Activated naive CD8-positive, alpha-beta T cell (primary cell): ENCODE measurements around the gene CCNT2.
"Not testable (repeated sequence)": the region's sequence is repeated elsewhere in the genome, so short reads cannot be mapped to it uniquely, and the experiment has no call there.

ENCODE experiments used
- H3K27ac Mint-ChIP-seq: one replicate; pipeline ENCODE4 v1.8.0; 2021; ENCODE audit warnings: mixed read lengths
- H3K27me3 Mint-ChIP-seq: one replicate; pipeline ENCODE4 v1.8.0; 2021; ENCODE audit warnings: mixed read lengths
- H3K36me3 Mint-ChIP-seq: one replicate; pipeline ENCODE4 v1.8.0; 2021; ENCODE audit warnings: mixed read lengths
- H3K4me1 Mint-ChIP-seq: one replicate; pipeline ENCODE4 v1.8.0; 2021; ENCODE audit warnings: low read depth, mixed read lengths
- H3K4me3 Mint-ChIP-seq: one replicate; pipeline ENCODE4 v1.8.0; 2021; ENCODE audit warnings: mild to moderate bottlenecking, mixed read lengths
- H3K9me3 Mint-ChIP-seq: one replicate; pipeline ENCODE4 v1.8.0; 2021; ENCODE audit warnings: low read depth, mixed read lengths

CCNT2 gene

GRCh38 chr2:134907441-134908116 lies 11.0 kb upstream of the CCNT2 start:
- H3K4me1 Mint-ChIP-seq, H3K4me3 Mint-ChIP-seq, H3K27ac Mint-ChIP-seq, H3K27me3 Mint-ChIP-seq: not testable (repeated sequence)
- Mint-ChIP-seq H3K36me3 (peaks cover 21% of the 10 kb centered on the region), H3K9me3 (peaks cover 13% of the 10 kb centered on the region)

DNA sequence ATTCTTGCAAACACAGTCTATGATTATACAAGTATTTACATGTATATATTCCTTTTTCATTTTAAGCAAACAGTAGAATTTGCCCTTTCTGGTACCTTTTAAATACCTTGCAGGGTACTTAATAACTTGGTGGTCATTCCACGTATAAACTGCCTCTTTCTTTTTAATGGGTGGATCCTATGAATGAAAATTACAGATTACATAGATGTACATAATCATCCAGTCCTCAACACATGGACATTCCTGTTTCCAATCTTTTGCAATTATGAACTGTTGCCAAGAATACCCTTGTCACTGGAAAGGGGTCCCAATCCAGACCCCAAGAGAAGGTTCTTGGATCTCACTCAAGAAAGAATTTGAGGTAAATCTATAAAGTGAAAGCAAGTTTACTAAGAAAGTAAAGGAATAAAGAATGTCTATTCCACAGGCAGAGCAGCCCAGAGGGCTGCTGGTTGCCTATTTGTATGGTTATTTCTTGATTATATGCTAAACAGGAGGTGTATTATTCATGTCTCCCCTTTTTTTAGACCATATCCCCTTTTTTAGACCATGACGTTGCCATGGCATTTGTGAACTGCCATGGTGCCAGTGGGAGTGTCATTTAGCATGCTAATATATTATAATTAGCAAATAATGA lies 7.7 kb upstream of the CCNT2 start:
- Mint-ChIP-seq H3K27me3 (no peaks in the 10 kb centered on the region), H3K4me1 (no peaks in the 10 kb centered on the region), H3K27ac (no peak overlapping the region), H3K36me3 (peaks cover 21% of the 10 kb centered on the region), H3K9me3 (peaks cover 13% of the 10 kb centered on the region), H3K4me3 (no peak overlapping the region)

DNA sequence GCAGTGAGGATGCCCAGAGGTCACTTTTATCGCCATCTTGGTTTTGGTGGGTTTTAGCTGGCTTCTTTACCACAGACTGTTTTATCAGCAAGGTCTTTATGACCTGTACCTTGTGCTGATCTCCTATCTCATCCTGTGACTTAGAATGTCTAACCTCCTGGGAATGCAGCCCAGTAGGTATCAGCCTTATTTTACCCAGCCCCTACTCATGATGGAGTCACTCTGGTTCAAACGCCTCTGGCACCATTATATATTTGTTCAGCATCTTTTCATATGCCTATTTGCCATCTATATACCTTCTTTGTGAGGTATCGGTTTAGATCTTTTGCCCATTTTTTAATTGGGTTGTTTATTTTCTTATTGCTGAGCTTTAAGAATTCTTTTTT lies 7.2 kb upstream of the CCNT2 start:
- Mint-ChIP-seq H3K4me3 (no peak overlapping the region), H3K4me1 (no peaks in the 10 kb centered on the region), H3K36me3 (peaks cover 19% of the 10 kb centered on the region), H3K9me3 (peaks cover 13% of the 10 kb centered on the region), H3K27ac (no peak overlapping the region), H3K27me3 (no peaks in the 10 kb centered on the region)

- peaks cover 11% of the 10 kb centered on the region for H3K9me3 Mint-ChIP-seq
- H3K36me3 Mint-ChIP-seq = peaks cover 16% of the 10 kb centered on the region
- peaks cover 7% of the 10 kb centered on the region for H3K4me1 Mint-ChIP-seq
- no peak overlapping the region for H3K4me3 Mint-ChIP-seq
- no peaks in the 10 kb centered on the region for H3K27me3 Mint-ChIP-seq
- H3K27ac Mint-ChIP-seq = no peak overlapping the region
These were observed 6.3 kb upstream of the CCNT2 start for GRCh38 chr2:134912361-134912760.

- Mint-ChIP-seq H3K27ac (peak overlapping the region; percentile 99), H3K36me3 (peaks cover 3% of the 10 kb centered on the region), H3K27me3 (no peaks in the 10 kb centered on the region), H3K4me3 (peak overlapping the region; percentile 98), H3K4me1 (peaks cover 33% of the 10 kb centered on the region), H3K9me3 (no peaks in the 10 kb centered on the region)
These were observed 1.2 kb upstream of the CCNT2 start for GRCh38 chr2:134917360-134917865.

- Mint-ChIP-seq H3K4me1 (peaks cover 39% of the 10 kb centered on the region), H3K27me3 (no peaks in the 10 kb centered on the region), H3K9me3 (no peaks in the 10 kb centered on the region), H3K4me3 (peak overlapping the region; percentile 98), H3K27ac (peak overlapping the region; percentile 99), H3K36me3 (peaks cover 5% of the 10 kb centered on the region)
These were observed 615 bp upstream of the CCNT2 start for GRCh38 chr2:134917888-134918525.

DNA sequence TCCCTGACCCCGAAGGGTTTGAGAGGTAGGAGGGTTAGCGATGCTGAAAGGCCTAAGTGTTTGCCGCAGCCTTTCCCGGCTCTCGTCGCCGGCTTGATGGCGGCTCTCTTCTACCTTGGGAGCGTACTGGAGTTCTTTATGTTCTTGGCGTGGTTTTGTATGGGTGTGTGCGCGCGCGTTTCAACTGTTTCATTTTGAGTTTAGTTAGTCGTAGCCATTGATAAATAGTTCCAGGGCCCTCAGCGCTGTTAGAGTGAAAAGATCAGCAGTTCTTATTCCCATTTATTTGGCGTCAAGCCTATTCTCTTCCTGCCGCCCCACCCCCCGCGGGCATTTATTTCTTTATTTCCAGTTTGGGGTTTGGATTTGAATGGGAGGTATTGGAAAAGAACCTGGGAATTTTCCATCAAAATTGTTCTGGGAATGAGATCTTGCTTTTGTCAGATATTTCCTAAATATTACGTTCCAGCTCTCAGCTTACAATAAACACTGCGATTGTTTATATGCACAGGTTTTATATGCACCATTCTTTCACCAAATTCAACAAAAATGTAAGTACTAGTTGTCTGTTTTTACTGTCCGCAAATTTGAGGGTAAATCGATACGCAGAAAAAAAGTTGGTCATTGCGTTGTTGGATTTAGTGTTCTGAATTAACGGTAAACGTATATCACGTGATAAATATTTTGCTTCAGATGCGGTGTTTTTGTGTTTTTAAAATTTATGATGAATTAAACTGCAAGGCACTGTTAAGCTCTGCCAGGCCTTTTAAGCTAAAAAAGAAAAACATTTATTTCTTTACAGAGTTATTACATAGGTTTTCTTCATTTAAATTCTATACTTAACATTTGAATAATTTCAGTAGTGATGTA lies 954 bp downstream of the CCNT2 start:
- H3K9me3 Mint-ChIP-seq = no peaks in the 10 kb centered on the region
- peaks cover 4% of the 10 kb centered on the region for H3K36me3 Mint-ChIP-seq
- H3K27ac Mint-ChIP-seq = peak overlapping the region; percentile 99
- no peaks in the 10 kb centered on the region for H3K27me3 Mint-ChIP-seq
- peak overlapping the region; percentile 98 for H3K4me3 Mint-ChIP-seq
- H3K4me1 Mint-ChIP-seq = peaks cover 54% of the 10 kb centered on the region

- H3K27ac Mint-ChIP-seq = no peak overlapping the region
- no peaks in the 10 kb centered on the region for H3K27me3 Mint-ChIP-seq
- H3K4me3 Mint-ChIP-seq = peak overlapping the region; percentile 48
- no peaks in the 10 kb centered on the region for H3K9me3 Mint-ChIP-seq
- peaks cover 83% of the 10 kb centered on the region for H3K4me1 Mint-ChIP-seq
- peaks cover 8% of the 10 kb centered on the region for H3K36me3 Mint-ChIP-seq
These were observed 6.3 kb downstream of the CCNT2 start for GRCh38 chr2:134924912-134925311.

- Mint-ChIP-seq H3K4me3 (peak overlapping the region; percentile 59), H3K36me3 (peaks cover 14% of the 10 kb centered on the region), H3K27ac (peak overlapping the region; percentile 80)
These were observed 7.8 kb downstream of the CCNT2 start for GRCh38 chr2:134926231-134926931.

DNA sequence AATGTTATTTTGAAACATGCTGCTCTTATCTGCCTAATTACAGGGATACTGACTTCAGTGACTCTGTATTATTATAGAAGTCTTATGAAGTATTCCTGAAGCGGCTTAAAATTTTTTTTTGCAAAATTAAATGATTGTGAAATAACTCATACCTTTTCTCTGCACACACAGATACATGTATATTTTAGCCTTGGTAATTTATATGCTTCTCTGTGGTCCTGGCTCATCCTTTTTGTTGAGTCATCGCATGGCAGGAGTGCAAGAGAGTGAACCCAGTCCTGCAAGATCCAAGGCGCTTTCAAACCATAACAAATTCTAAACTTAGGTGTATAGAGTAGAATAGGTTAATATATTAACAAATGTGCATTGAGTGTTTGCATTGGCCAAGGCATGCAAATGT lies 8.6 kb downstream of the CCNT2 start:
- no peak overlapping the region for H3K4me3 Mint-ChIP-seq
- H3K27ac Mint-ChIP-seq = peak overlapping the region; percentile 46
- H3K27me3 Mint-ChIP-seq = no peaks in the 10 kb centered on the region
- H3K36me3 Mint-ChIP-seq = peaks cover 15% of the 10 kb centered on the region
- peaks cover 87% of the 10 kb centered on the region for H3K4me1 Mint-ChIP-seq
- H3K9me3 Mint-ChIP-seq = no peaks in the 10 kb centered on the region

More at GRCh38 chr2:134926231-134926931, 7.8 kb downstream of the CCNT2 start:
- Mint-ChIP-seq H3K9me3 (no peaks in the 10 kb centered on the region), H3K27me3 (no peaks in the 10 kb centered on the region), H3K4me1 (peaks cover 87% of the 10 kb centered on the region)

- Mint-ChIP-seq H3K4me1 (peaks cover 77% of the 10 kb centered on the region), H3K9me3 (no peaks in the 10 kb centered on the region), H3K4me3 (peak overlapping the region; percentile 48), H3K36me3 (peaks cover 15% of the 10 kb centered on the region), H3K27ac (peak overlapping the region; percentile 67), H3K27me3 (no peaks in the 10 kb centered on the region)
These were observed 14.4 kb downstream of the CCNT2 start for GRCh38 chr2:134932864-134933526.

- Mint-ChIP-seq H3K27me3 (no peaks in the 10 kb centered on the region), H3K36me3 (peaks cover 13% of the 10 kb centered on the region), H3K9me3 (no peaks in the 10 kb centered on the region), H3K27ac (no peak overlapping the region), H3K4me1 (peaks cover 79% of the 10 kb centered on the region), H3K4me3 (peak overlapping the region; percentile 32)
These were observed 15.1 kb downstream of the CCNT2 start for GRCh38 chr2:134933732-134934131.

DNA sequence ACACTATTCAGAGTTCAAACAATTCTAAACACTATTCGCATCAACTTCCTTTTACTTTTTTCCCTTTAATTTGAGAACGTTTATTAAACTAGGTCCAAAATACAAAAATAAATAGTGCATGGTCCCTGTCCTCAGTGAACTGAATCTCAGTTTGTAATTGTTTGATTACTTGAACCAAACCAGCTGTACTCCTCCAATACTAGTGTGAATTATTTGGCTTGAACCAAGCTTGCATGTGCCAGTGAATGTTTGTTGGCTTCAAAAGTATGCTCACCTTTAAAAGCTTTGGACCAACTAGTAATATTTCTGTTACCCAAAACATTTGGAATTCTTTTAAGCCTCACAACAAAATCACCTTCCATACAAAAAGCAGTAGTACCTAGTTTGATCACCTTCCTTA lies 15.5 kb downstream of the CCNT2 start:
- H3K36me3 Mint-ChIP-seq = peaks cover 13% of the 10 kb centered on the region
- peaks cover 77% of the 10 kb centered on the region for H3K4me1 Mint-ChIP-seq

GRCh38 chr2:134934641-134935040 lies 16.0 kb downstream of the CCNT2 start:
- Mint-ChIP-seq H3K36me3 (peaks cover 13% of the 10 kb centered on the region), H3K4me1 (peaks cover 73% of the 10 kb centered on the region), H3K4me3 (no peak overlapping the region), H3K27me3 (no peaks in the 10 kb centered on the region), H3K27ac (peak overlapping the region; percentile 68), H3K9me3 (no peaks in the 10 kb centered on the region)

More for the DNA sequence above, 15.5 kb downstream of the CCNT2 start:
- Mint-ChIP-seq H3K27ac (no peak overlapping the region), H3K9me3 (no peaks in the 10 kb centered on the region), H3K4me3 (peak overlapping the region; percentile 32), H3K27me3 (no peaks in the 10 kb centered on the region)
